ENCODE measurements around the gene FAM43B.

The FAM43B gene

GRCh38 chr1:20584890-20585289, 32.5 kb downstream of the FAM43B start:
- Histone ChIP-seq H3K9me3 (ENCODE audit: control insufficient read depth in 1 of 2, low read length in 2 of 2) (no peaks in the 10 kb centered on the region), H3K4me3 (ENCODE audit: low read depth in 1 of 2, low read length in 2 of 2) (no peak overlapping the region), H3K27ac (ENCODE audit: low read length) (no peak overlapping the region), H3K36me3 (ENCODE audit: control insufficient read depth in 1 of 2, insufficient read depth in 2 of 2, low read length in 2 of 2) (no peaks in the 10 kb centered on the region), H3K27me3 (ENCODE audit: low read depth, low read length) (peaks cover 11% of the 10 kb centered on the region), H3K4me1 (ENCODE audit: control insufficient read depth in 1 of 2, insufficient read depth in 2 of 2, low read length in 2 of 2) (peaks cover 0 to under 1% of the 10 kb centered on the region in 2 donors)

- no peak overlapping the region for H3K27ac ChIP-seq (ENCODE audit: low read length)
- no peaks in the 10 kb centered on the region for H3K36me3 ChIP-seq (ENCODE audit: control insufficient read depth in 1 of 2, insufficient read depth in 2 of 2, low read length in 2 of 2)
- H3K9me3 ChIP-seq (ENCODE audit: control insufficient read depth in 1 of 2, low read length in 2 of 2), result no peaks in the 10 kb centered on the region
- peaks cover 0 to 4% of the 10 kb centered on the region in 2 donors for H3K4me1 ChIP-seq (ENCODE audit: control insufficient read depth in 1 of 2, insufficient read depth in 2 of 2, low read length in 2 of 2)
- peaks cover 11% of the 10 kb centered on the region for H3K27me3 ChIP-seq (ENCODE audit: low read depth, low read length)
- no peak overlapping the region for H3K4me3 ChIP-seq (ENCODE audit: low read depth in 1 of 2, low read length in 2 of 2)
Observed at GRCh38 chr1:20586953-20587660, 34.7 kb downstream of the FAM43B start.

GRCh38 chr1:20587661-20588053, 35.3 kb downstream of the FAM43B start:
- no peak overlapping the region for H3K4me3 ChIP-seq (ENCODE audit: low read depth in 1 of 2, low read length in 2 of 2)
- H3K27ac ChIP-seq (ENCODE audit: low read length), result no peak overlapping the region
- H3K4me1 ChIP-seq (ENCODE audit: control insufficient read depth in 1 of 2, insufficient read depth in 2 of 2, low read length in 2 of 2), result peaks cover 0 to 4% of the 10 kb centered on the region in 2 donors
- H3K36me3 ChIP-seq (ENCODE audit: control insufficient read depth in 1 of 2, insufficient read depth in 2 of 2, low read length in 2 of 2), result no peaks in the 10 kb centered on the region
- peaks cover 11% of the 10 kb centered on the region for H3K27me3 ChIP-seq (ENCODE audit: low read depth, low read length)
- H3K9me3 ChIP-seq (ENCODE audit: control insufficient read depth in 1 of 2, low read length in 2 of 2), result no peaks in the 10 kb centered on the region

- H3K36me3 ChIP-seq (ENCODE audit: control insufficient read depth in 1 of 2, insufficient read depth in 2 of 2, low read length in 2 of 2), result no peaks in the 10 kb centered on the region
- H3K4me1 ChIP-seq (ENCODE audit: control insufficient read depth in 1 of 2, insufficient read depth in 2 of 2, low read length in 2 of 2), result peaks cover 0 to 4% of the 10 kb centered on the region in 2 donors
- H3K4me3 ChIP-seq (ENCODE audit: low read depth in 1 of 2, low read length in 2 of 2), result peak within 1 kb of the TSS; percentile 30 to 52
- no peaks in the 10 kb centered on the region for H3K9me3 ChIP-seq (ENCODE audit: control insufficient read depth in 1 of 2, low read length in 2 of 2)
- H3K27me3 ChIP-seq (ENCODE audit: low read depth, low read length), result peaks cover 11% of the 10 kb centered on the region
- H3K27ac ChIP-seq (ENCODE audit: low read length), result no peak within 1 kb of the TSS
Observed at GRCh38 chr1:20588634-20589225, 36.4 kb downstream of the FAM43B start, which contains the start of gene CDA. CDA (plus strand) TSS chr1:20589097; CDS start chr1:20589130, 33 bp downstream.

- no peak overlapping the region for H3K27ac ChIP-seq (ENCODE audit: low read length)
- no peaks in the 10 kb centered on the region for H3K36me3 ChIP-seq (ENCODE audit: control insufficient read depth in 1 of 2, insufficient read depth in 2 of 2, low read length in 2 of 2)
- peak overlapping the region; percentile 30 to 52 for H3K4me3 ChIP-seq (ENCODE audit: low read depth in 1 of 2, low read length in 2 of 2)
- peaks cover 0 to 4% of the 10 kb centered on the region in 2 donors for H3K4me1 ChIP-seq (ENCODE audit: control insufficient read depth in 1 of 2, insufficient read depth in 2 of 2, low read length in 2 of 2)
- no peaks in the 10 kb centered on the region for H3K9me3 ChIP-seq (ENCODE audit: control insufficient read depth in 1 of 2, low read length in 2 of 2)
- peaks cover 11% of the 10 kb centered on the region for H3K27me3 ChIP-seq (ENCODE audit: low read depth, low read length)
Observed at GRCh38 chr1:20589331-20590278, 37.2 kb downstream of the FAM43B start.

GRCh38 chr1:20590306-20590777, 38.0 kb downstream of the FAM43B start:
- Histone ChIP-seq H3K36me3 (ENCODE audit: control insufficient read depth in 1 of 2, insufficient read depth in 2 of 2, low read length in 2 of 2) (no peaks in the 10 kb centered on the region), H3K27ac (ENCODE audit: low read length) (no peak overlapping the region), H3K9me3 (ENCODE audit: control insufficient read depth in 1 of 2, low read length in 2 of 2) (no peaks in the 10 kb centered on the region), H3K4me3 (ENCODE audit: low read depth in 1 of 2, low read length in 2 of 2) (peak overlapping the region in 1 of 2 donors; percentile 52), H3K27me3 (ENCODE audit: low read depth, low read length) (peaks cover 11% of the 10 kb centered on the region), H3K4me1 (ENCODE audit: control insufficient read depth in 1 of 2, insufficient read depth in 2 of 2, low read length in 2 of 2) (peaks cover 0 to 4% of the 10 kb centered on the region in 2 donors)

GRCh38 chr1:20593756-20594155, 41.4 kb downstream of the FAM43B start:
- H3K27ac ChIP-seq (ENCODE audit: low read length), result no peak overlapping the region
- H3K4me3 ChIP-seq (ENCODE audit: low read depth in 1 of 2, low read length in 2 of 2), result no peak overlapping the region
- peaks cover 7% of the 10 kb centered on the region for H3K27me3 ChIP-seq (ENCODE audit: low read depth, low read length)
- no peaks in the 10 kb centered on the region for H3K36me3 ChIP-seq (ENCODE audit: control insufficient read depth in 1 of 2, insufficient read depth in 2 of 2, low read length in 2 of 2)
- peaks cover 0 to 2% of the 10 kb centered on the region in 2 donors for H3K9me3 ChIP-seq (ENCODE audit: control insufficient read depth in 1 of 2, low read length in 2 of 2)
- H3K4me1 ChIP-seq (ENCODE audit: control insufficient read depth in 1 of 2, insufficient read depth in 2 of 2, low read length in 2 of 2), result peaks cover 4% of the 10 kb centered on the region in 2 donors

GRCh38 chr1:20594746-20595145, 42.4 kb downstream of the FAM43B start:
- Histone ChIP-seq H3K27me3 (ENCODE audit: low read depth, low read length) (no peaks in the 10 kb centered on the region), H3K36me3 (ENCODE audit: control insufficient read depth in 1 of 2, insufficient read depth in 2 of 2, low read length in 2 of 2) (no peaks in the 10 kb centered on the region), H3K9me3 (ENCODE audit: control insufficient read depth in 1 of 2, low read length in 2 of 2) (peaks cover 0 to 2% of the 10 kb centered on the region in 2 donors), H3K27ac (ENCODE audit: low read length) (no peak overlapping the region), H3K4me3 (ENCODE audit: low read depth in 1 of 2, low read length in 2 of 2) (no peak overlapping the region), H3K4me1 (ENCODE audit: control insufficient read depth in 1 of 2, insufficient read depth in 2 of 2, low read length in 2 of 2) (peaks cover 4% of the 10 kb centered on the region in 2 donors)

DNA sequence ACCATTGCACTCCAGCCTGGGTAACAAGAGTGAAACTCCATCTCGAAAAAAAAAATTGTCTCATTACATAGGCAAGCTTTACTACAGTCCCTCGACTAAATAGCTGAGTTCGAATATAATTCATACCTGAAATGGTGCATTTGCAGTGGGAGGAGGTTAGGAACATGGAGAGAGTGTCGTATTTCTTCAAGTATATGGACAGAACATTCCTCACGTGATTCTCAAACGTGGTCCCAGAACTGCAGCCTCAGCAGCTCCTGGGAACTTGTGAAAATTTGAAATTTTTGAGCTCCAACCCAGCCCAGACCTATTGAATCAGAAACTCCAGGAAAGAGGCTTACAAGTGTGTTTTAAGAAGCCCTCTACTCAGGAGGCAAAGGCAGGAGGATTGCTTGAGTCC, 43.7 kb downstream of the FAM43B start:
- Histone ChIP-seq H3K9me3 (ENCODE audit: control insufficient read depth in 1 of 2, low read length in 2 of 2) (peaks cover 0 to 2% of the 10 kb centered on the region in 2 donors), H3K27ac (ENCODE audit: low read length) (no peak overlapping the region), H3K4me1 (ENCODE audit: control insufficient read depth in 1 of 2, insufficient read depth in 2 of 2, low read length in 2 of 2) (peaks cover 0 to 4% of the 10 kb centered on the region in 2 donors), H3K4me3 (ENCODE audit: low read depth in 1 of 2, low read length in 2 of 2) (no peak overlapping the region), H3K36me3 (ENCODE audit: control insufficient read depth in 1 of 2, insufficient read depth in 2 of 2, low read length in 2 of 2) (no peaks in the 10 kb centered on the region), H3K27me3 (ENCODE audit: low read depth, low read length) (no peaks in the 10 kb centered on the region)

- Histone ChIP-seq H3K9me3 (ENCODE audit: control insufficient read depth in 1 of 2, low read length in 2 of 2) (peaks cover 0 to 2% of the 10 kb centered on the region in 2 donors), H3K4me3 (ENCODE audit: low read depth in 1 of 2, low read length in 2 of 2) (no peak overlapping the region), H3K4me1 (ENCODE audit: control insufficient read depth in 1 of 2, insufficient read depth in 2 of 2, low read length in 2 of 2) (peaks cover 0 to 4% of the 10 kb centered on the region in 2 donors), H3K27ac (ENCODE audit: low read length) (no peak overlapping the region), H3K36me3 (ENCODE audit: control insufficient read depth in 1 of 2, insufficient read depth in 2 of 2, low read length in 2 of 2) (no peaks in the 10 kb centered on the region), H3K27me3 (ENCODE audit: low read depth, low read length) (no peaks in the 10 kb centered on the region)
Observed at GRCh38 chr1:20597650-20598049, 45.3 kb downstream of the FAM43B start.

GRCh38 chr1:20600156-20600555, 47.8 kb downstream of the FAM43B start:
- Histone ChIP-seq H3K27me3 (ENCODE audit: low read depth, low read length) (no peaks in the 10 kb centered on the region), H3K36me3 (ENCODE audit: control insufficient read depth in 1 of 2, insufficient read depth in 2 of 2, low read length in 2 of 2) (no peaks in the 10 kb centered on the region), H3K27ac (ENCODE audit: low read length) (no peak overlapping the region), H3K4me1 (ENCODE audit: control insufficient read depth in 1 of 2, insufficient read depth in 2 of 2, low read length in 2 of 2) (peaks cover 0 to 4% of the 10 kb centered on the region in 2 donors), H3K9me3 (ENCODE audit: control insufficient read depth in 1 of 2, low read length in 2 of 2) (peaks cover 0 to 2% of the 10 kb centered on the region in 2 donors), H3K4me3 (ENCODE audit: low read depth in 1 of 2, low read length in 2 of 2) (no peak overlapping the region)
